ENCODE measurements around the gene MAP4K4.

The MAP4K4 gene

GRCh38 chr2:101809698-101810097, 112.2 kb downstream of the MAP4K4 start:
- in situ Hi-C loops (cut with MboI; ENCODE audit: low sequenced_read_pairs): no loop called here

GRCh38 chr2:101811226-101812015, 113.9 kb downstream of the MAP4K4 start:
- in situ Hi-C loops (cut with MboI; ENCODE audit: low sequenced_read_pairs): no loop called here

GRCh38 chr2:101812226-101812625, 114.7 kb downstream of the MAP4K4 start:
- in situ Hi-C loops (cut with MboI; ENCODE audit: low sequenced_read_pairs): no loop called here

GRCh38 chr2:101814752-101815151, 117.2 kb downstream of the MAP4K4 start:
- in situ Hi-C loops (cut with MboI; ENCODE audit: low sequenced_read_pairs): no loop called here

- in situ Hi-C loops (cut with MboI; ENCODE audit: low sequenced_read_pairs): no loop called here
Measured at GRCh38 chr2:101815154-101815553, 117.6 kb downstream of the MAP4K4 start.

GRCh38 chr2:101815739-101816391, 118.4 kb downstream of the MAP4K4 start:
- in situ Hi-C loops (cut with MboI; ENCODE audit: low sequenced_read_pairs): no loop called here

GRCh38 chr2:101816598-101816997, 119.1 kb downstream of the MAP4K4 start:
- in situ Hi-C loops (cut with MboI; ENCODE audit: low sequenced_read_pairs): no loop called here

- in situ Hi-C loops (cut with MboI; ENCODE audit: low sequenced_read_pairs): no loop called here
Measured at GRCh38 chr2:101817481-101817880, 120.0 kb downstream of the MAP4K4 start.

GRCh38 chr2:101818531-101819451, 121.3 kb downstream of the MAP4K4 start:
- in situ Hi-C loops (cut with MboI; ENCODE audit: low sequenced_read_pairs): no loop called here

- in situ Hi-C loops (cut with MboI; ENCODE audit: low sequenced_read_pairs): no loop called here
Measured at GRCh38 chr2:101820519-101820918, 123.0 kb downstream of the MAP4K4 start.

- in situ Hi-C loops (cut with MboI; ENCODE audit: low sequenced_read_pairs): no loop called here
Measured at GRCh38 chr2:101821059-101821805, 123.7 kb downstream of the MAP4K4 start.

- in situ Hi-C loops (cut with MboI; ENCODE audit: low sequenced_read_pairs): no loop called here
Measured at GRCh38 chr2:101821828-101822458, 124.4 kb downstream of the MAP4K4 start.

- in situ Hi-C loops (cut with MboI; ENCODE audit: low sequenced_read_pairs): no loop called here
Measured at GRCh38 chr2:101823347-101823791, 125.9 kb downstream of the MAP4K4 start.

GRCh38 chr2:101823859-101824258, 126.4 kb downstream of the MAP4K4 start:
- in situ Hi-C loops (cut with MboI; ENCODE audit: low sequenced_read_pairs): no loop called here

- in situ Hi-C loops (cut with MboI; ENCODE audit: low sequenced_read_pairs): loop anchor here (25.0 kb wide), 1 partner anchor 414 kb away; no protein-coding TSS in a partner anchor
Measured at GRCh38 chr2:101826716-101827115, 129.2 kb downstream of the MAP4K4 start.

- in situ Hi-C loops (cut with MboI; ENCODE audit: low sequenced_read_pairs): loop anchor here (25.0 kb wide), 1 partner anchor 415 kb away; no protein-coding TSS in a partner anchor
Measured at GRCh38 chr2:101827246-101827645, 129.7 kb downstream of the MAP4K4 start.

- in situ Hi-C loops (cut with MboI; ENCODE audit: low sequenced_read_pairs): loop anchor here (25.0 kb wide), 1 partner anchor 416 kb away; no protein-coding TSS in a partner anchor
Measured at GRCh38 chr2:101828257-101828656, 130.8 kb downstream of the MAP4K4 start.

- in situ Hi-C loops (cut with MboI; ENCODE audit: low sequenced_read_pairs): loop anchor here (25.0 kb wide), 1 partner anchor 417 kb away; no protein-coding TSS in a partner anchor
Measured at GRCh38 chr2:101828673-101829334, 131.3 kb downstream of the MAP4K4 start.

GRCh38 chr2:101829429-101829828, 131.9 kb downstream of the MAP4K4 start:
- in situ Hi-C loops (cut with MboI; ENCODE audit: low sequenced_read_pairs): loop anchor here (25.0 kb wide), 1 partner anchor 417 kb away; no protein-coding TSS in a partner anchor

Data from HL-60/S4 (cell line).